GM12878 (cell line): ENCODE data around the gene ATXN1.

Experiments used
- REST ChIP-seq: IDR thresholded peaks from 2 replicates; pipeline ENCODE4 v1.6.1; 2012; ENCODE audit warnings: mild to moderate bottlenecking, low read depth, low read length
- ZNF274 ChIP-seq: IDR thresholded peaks from one replicate; pipeline ENCODE4 v1.8.0; 2011; ENCODE audit not compliant: insufficient read length, insufficient read depth

DNA sequence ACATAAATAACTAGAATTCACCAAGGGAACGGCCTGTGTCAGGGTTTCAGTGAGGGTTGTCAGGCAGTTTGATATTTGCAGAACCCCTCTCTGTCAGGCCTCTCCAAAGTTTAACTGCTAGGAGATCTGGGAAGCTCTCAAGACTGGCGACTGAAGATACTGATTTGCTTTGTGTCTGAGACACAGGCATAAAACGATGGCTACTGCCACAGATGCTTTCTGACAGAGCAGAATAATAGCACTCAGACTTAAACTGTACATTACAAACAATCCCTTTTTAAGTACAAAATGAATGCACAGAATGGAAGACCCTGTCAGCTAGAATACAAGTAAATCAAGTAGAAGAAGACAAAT lies 7.2 kb upstream of the ATXN1 start:
- no peak for TF ChIP-seq ZNF274
- no peak for TF ChIP-seq REST
